GM12872 (cell line): ENCODE data around the gene BCKDHA.

Experiments used
- CTCF ChIP-seq: IDR thresholded peaks from 3 replicates; pipeline ENCODE4 v1.5.1; 2011; ENCODE audit warnings: low read depth, mild to moderate bottlenecking, low read length, moderate library complexity; ENCODE audit not compliant: insufficient read depth

Gene BCKDHA

DNA sequence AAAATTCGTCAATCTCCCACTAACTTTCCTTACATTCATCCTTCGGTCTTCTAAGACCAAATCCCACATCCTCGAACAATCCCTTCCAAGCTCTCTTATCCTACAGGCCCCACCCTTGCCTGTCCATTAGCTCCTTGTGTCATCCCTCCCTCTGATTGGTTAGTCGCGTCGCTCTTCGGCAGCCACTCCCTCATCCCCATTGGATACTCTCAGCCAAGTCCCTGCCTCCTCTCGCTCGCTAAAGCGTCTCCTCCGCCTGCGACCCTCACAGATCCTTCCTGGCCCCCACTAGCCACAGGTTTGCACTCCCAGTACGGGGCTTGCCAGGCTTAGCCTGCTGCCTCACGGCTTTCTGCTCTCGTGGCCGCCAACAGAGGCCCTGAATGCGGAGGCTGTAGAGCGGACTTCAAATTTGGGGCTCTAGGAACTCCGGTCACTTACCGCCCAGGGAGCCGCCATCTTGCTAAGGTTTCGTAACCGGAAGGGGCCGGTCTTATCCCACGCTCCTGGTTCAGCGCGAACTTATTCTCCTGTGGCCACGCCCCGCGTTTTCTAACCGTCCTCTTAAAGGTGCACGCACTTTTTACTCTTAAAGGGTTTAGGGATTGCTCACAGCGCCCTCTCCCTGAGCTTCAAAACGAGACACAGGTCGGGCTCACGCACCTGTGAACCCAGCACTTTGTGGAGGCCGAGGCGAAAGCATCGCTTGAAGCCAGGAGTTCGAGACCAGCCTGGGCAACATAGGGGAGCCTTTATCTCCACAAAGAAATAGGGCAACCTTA is 42.0 kb downstream of the BCKDHA start, which contains the start of gene DMAC2:
Gene DMAC2, minus strand, starts transcription at position 472 of the 782 bp plus-strand sequence. Its CDS starts 13 bp downstream, at position 459.
- TF ChIP-seq CTCF = peak; percentile 66

GRCh38 chr19:41441321-41441945 is 43.8 kb downstream of the BCKDHA start:
- TF ChIP-seq CTCF = no peak

DNA sequence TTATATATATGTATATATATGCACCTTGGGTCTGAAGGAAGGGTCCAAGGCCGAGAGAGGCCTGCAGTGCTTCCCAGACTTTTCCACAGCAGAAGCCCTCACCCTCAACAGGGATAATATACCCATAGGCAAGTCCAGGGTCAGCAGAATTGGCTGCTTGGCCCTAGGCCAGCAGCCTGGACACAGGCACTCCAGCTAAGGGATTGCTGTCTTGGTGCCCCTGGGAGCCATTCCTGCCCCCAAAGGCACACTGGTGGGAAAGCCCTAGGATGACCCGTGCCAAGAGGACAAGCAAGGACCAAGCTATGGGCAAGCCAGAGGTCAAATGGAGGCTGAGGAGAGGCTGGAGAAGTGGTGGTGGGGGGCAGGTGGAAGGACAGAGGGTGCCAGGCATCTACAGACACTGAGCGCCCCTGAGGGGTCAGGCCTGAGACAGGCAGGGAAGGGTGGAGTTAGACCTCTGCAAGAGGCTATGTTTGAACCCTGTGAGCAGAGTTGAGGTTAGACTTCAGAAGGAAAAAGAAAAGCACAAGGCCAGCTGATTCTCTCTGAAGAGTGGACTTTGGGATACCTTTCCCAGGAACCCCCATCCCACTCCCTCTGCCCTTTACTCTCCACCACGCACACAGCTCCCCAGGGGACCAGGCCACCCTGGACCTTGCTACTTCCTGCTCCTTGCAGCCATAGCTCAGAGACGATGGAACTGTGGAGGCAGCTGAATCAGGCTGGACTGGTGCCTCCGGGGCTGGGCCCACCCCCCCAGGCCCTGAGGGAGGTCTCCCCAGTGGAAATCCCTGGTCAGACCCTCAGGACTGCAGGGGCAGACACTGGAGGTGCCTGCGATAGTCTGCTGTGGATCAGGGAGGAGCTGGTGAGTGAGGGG is 45.1 kb downstream of the BCKDHA start, which contains the start of gene ERICH4:
Gene ERICH4, plus strand, starts transcription at position 684 of the 883 bp plus-strand sequence. Its CDS starts 14 bp downstream, at position 698.
- TF ChIP-seq CTCF = no peak

DNA sequence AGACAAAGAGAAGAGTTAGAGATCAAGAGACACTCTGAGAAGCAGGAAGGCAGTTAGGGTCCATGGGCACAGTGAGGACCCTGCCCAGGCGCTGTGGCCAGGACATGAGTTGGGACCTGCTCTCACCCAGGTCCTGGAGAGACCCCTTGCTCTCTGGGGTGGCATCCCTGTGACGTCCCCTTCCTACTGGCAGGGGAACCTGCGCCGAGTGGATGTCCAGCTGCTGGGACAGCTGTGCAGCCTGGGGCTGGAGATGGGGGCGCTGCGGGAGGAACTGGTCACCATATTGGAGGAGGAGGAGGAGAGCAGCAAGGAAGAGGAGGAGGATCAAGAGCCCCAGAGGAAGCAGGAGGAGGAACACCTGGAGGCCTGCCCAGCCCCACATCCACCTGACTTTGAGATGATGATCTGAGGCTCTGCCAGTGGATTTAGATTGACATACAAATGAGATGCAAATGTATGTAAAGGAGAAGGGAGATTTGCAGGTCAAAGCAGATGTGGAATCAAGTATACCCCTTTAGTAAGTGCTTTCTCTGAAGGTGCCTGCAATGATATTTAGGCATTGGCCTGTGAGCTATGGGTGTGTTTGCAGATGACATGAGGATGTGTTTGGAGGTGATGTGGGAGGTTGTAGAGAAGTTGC is 46.3 kb downstream of the BCKDHA start:
- no peak for TF ChIP-seq CTCF

DNA sequence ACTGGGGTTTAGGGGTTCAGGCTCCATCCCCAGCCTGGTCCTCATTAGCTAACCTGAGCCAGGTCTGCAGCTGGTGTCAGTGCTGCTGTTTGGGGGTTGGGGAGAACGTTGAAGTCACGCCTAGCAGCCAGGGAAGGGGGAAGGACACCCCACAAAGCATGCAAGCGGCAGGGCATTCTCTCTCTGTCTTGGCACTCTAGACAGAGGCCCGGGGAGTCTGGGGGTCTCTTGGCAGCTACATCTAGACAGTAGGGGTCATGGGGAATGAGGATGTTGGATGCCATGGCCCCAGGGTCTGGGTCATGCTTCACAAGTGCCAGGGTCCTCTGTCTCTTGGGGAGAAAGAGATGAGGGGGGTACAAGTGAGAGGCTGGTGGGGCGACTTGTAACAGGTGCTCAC is 48.0 kb downstream of the BCKDHA start:
- no peak for TF ChIP-seq CTCF

GRCh38 chr19:41447732-41448332 is 50.2 kb downstream of the BCKDHA start:
- no peak for TF ChIP-seq CTCF
